T1000 (cell line): Measurements from ENCODE around the gene KLF6.

Experiments
- DNase-seq: peaks from one replicate; lab custom pipeline; 2025; ENCODE audit warnings: mixed read lengths; lab: John Stamatoyannopoulos, UW

KLF6 gene

DNA sequence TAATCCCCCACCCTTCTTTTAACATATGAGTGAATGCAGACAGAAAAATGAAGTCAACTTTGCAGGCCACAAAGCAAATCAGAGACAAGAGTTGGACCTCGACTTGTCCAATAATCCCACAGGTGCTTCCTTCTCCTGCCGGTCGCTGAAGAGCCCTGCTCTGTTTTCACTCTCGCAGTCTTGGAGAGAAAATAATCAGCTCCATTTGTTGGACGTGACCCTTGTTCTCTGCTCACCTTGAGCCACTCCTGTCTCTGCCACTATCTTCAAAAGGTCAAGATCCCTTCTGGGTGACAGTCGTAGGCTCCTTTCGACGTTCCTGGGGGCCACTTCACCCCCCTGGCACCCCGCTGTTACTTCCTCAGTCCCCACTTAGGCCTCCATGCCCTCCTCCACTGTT is 2.8 kb upstream of the KLF6 start:
- DNase-seq: no peak

DNA sequence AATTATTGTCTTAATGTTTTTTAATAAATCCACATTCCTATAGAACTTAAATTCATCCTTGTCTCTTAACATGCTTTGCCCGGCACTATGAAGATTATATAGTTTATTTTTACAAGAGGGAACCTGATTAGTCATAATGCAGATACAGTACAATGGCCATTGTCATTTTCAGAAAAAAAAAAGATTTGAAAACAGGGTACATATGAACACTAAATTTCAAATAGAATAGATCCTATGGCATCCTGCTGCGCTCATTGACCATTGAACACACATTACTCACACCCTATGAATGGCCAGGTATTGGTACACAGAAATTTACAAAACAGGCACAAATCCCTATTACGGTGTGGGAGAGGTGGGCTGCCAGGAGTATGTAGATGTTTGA is 2.0 kb upstream of the KLF6 start:
- DNase-seq: no peak

DNA sequence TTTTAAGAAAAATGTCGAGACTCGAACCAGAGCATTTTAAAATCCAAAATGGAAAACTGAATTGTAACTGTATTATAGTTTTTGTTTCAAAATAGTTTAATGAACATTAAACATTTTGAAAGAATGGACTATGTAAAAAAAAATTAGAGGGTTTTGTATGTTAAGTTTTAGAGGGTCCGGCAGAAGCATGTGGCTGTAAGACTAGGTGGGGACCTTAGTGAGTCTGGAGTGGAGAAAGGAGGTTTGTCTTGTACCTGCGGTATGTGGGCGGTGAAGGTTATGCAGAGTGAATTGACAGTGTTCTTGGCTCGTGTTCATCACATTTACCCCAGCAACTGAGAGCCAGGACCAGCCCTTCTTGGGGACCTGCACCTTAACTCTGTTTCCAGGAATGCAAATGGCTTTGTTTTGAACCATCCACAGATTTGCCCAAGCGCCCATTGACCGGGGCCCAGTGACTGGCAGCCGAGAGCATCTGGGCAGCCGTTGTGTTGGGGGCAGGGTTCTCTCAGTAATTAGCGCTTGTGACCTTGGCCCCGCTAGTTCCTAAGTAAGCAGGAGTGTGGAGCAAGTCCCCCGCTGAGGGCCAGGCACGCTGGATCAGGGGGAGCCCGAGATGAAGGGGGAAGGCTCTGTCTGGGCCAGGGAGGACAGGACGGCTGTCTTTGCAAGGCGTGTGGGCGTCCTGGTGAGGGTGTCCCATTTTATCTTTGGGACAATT is 1.4 kb upstream of the KLF6 start:
- DNase-seq: no peak

DNA sequence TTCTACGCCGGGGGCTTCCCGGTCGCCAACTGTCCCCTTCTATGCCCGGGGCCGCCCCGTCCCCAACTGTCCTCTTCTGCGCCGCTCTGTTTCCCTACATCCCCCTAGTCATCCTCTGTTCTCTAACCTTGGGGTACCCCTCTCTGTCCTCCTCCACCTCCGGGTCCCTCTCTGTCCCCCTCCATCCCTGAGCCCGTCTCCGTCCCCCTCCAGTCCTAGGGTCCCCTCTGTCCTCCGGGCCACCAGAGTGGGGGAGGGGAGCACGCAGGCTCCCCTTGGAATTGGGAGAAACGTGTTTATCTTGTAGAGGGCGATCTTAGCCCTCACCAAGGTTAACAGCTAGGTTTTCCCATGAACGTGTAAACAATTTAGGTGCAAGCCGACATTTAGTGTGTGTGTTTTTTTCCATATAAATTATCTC is 852 bp upstream of the KLF6 start:
- no peak for DNase-seq

DNA sequence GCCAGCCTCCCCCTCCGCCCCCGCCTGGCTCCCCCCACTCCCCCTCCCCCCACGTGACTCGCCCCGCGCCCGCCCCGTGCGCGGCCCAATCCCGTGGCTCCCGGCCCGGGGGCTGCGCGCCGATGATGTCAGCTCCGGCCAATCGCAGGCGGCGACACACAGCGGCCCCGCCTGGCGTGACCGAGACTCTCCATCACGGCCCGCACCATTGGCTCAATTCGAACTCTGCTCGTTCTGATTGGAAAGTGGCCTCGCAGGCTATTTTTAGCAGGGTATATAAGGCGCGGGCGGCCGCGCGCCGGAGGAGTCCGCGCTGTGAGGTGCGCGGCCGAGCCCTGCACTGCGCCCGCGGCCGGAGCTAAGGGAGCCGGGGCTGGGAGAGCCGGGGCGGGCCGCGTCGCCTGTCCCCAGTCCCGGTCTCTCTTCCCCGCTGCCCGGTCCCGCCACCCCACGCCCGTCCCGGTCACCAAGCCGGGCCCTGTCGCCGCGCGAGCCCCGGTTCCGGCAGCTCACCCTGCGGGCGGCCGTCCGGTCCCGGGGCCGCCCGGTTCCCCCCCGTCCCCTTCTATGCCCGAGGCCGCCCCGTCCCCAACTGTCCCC is 342 bp upstream of the KLF6 start:
- DNase-seq: peak; percentile 94

DNA sequence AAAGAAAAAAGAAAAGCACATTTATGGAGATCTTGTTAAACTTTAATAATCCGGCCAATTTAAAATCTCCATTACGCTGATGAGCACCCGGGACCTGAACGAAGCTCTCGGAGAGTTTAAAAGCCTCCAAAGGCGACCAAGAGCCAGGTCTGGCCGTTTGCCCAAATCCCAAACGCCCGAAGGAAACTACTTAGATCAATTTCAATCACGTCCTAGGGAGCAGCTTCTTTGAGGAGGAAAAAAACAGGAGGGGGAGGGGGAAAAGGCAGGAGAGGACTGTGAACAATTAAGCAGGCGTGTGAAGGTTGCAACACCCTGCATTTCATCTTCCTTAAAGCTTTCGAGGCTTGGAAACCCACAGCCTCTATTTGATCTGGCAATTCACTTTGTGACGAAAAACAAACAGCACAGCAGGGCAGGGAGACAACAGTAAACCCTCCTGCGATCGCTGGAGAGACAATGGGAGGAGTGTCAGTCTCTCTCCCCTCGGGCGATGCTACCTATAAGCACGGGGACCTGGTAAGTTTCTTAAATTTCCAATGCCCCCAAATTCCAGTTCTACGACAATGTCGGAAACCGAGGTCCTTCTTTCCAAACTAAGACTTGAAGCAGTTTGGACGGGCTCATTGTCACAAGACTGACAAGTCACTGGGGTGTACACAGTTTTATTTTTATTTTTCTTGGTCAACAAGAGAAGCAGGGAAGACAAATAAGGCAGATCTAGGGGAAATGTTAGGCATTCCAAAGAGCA is 1.2 kb downstream of the KLF6 start:
- no peak for DNase-seq

DNA sequence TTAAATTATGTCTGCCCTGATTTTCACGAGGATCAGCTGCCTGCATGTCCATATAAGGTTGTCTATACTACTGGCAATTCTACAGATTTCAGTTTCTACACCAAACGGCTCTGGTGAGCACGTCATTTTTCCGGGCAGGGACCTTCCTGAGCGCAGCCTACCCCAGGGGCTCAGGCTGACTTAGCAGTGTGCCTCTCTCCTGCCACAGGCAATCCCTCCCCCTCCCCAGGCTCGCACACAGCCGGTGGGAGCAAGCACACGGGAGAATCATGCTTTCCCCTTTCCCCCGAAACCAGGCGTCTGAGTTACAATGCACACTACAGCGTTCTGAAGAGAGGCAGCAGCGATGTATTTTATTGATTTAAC is 1.7 kb downstream of the KLF6 start:
- DNase-seq: no peak

DNA sequence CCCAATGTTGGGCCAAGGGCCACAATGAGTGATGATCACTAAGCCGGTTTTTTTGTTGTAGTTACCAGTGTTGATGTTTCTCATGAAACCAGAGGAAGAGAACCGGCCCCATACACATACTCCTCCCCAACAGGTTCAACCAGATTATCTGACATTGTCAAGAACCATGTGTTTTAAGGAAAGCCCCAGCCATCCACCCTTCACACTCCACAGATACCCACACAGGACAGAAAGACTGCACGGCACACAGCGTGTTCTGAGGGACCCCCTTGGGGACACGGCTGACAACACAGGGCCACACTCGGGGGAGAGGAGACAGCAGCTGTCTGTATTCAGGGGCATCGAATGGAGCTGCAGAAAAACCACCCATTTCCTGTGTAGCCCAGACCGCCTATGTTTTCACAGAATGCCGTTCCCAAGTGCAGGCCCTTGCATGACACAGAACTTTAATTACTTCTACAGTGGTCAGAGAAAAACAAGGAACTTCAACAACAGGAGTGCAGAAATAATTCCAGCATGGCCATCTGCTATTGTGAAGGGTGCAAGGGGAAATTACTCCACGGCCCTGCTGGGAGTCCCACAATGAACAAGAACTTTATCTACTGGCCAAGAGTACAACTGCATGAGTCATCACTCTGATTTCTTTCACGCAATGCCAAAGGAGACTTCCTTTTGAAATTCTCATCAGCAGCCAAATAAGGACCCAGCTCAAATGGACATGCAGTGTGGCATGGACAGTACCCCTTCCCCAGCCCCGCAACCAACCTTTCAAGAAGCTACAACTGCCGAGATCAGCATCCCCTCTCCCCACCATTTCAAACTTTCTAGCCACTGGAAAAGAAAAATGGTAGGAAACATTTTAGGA is 2.3 kb downstream of the KLF6 start:
- DNase-seq: no peak

DNA sequence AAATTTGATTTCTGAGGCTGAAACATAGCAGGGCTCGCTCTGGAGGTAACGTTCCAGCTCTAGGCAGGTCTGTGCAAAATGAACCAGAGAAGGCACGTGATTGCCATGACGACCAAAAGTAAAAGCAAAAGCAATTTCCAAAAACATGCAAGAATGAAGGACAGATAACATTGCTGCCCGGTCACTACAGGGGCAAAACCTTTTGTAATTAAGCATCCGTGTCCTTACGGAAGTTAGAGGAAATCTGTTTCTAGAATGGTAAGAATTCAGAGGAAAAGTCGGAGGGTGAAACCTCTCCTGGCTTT is 2.9 kb downstream of the KLF6 start:
- DNase-seq: no peak

DNA sequence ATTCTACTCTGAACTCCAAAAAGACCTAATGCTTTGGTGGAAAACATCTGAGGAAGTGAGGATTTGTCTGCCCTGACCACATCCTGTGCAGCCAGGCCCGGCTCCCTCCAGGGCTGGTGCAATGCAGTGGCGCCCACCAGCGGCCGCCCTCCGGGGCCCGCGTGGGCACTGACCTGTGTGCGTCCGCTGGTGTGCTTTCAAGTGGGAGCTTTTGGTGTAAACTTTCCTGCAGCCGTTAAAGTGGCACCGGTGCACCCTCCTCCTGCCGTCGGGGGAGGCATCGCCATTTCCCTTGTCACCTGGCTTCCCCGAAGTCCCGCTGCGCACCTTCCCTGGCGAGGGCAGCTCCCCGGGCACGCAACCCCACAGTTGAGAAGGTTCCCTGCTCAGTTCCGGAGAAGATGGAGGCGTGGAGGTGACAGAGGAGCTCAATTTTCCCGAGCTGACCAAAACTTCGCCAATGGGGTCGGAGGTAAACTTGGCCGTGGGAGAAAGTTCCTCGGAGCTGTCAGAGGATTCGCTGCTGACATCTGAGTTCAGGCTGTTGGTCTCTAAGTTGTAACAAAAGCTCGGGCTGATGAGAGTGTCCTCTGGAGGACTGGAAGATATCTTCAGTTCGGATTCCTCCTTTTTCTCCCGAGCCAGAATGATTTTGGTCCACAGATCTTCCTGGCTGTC is 3.4 kb downstream of the KLF6 start:
- DNase-seq: no peak

DNA sequence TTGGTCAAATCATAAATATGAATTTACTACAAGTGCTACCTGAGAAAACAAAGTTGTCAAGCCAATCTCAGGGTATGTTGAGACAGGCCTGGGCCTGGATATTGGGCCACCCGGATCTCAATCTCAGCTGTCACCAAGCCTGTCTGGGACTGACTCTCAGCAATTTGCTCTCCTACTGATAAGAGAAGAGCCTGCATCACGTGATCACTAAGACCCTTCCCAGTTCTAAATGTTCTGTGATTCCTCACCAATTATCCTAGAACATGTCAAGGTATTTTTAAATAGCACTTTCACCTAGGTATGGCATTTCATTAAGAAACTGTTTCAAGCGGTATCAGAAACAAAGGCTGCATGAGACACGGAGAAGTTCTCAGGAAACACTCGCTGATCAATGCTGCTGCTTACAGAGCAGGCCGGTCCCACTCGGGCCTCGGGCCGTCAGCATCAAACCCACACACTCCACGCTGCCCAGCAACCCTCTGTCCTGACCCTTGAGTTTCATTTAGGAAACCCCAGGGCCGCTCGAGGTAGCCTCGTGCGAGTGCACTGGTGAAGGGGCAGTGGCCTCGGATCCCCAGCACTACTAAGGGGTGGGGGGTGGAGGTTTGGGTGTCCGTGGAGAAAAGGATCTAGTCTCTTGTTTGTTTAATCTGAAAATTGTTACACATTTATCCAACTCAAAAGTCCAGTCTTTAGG is 4.1 kb downstream of the KLF6 start:
- no peak for DNase-seq

DNA sequence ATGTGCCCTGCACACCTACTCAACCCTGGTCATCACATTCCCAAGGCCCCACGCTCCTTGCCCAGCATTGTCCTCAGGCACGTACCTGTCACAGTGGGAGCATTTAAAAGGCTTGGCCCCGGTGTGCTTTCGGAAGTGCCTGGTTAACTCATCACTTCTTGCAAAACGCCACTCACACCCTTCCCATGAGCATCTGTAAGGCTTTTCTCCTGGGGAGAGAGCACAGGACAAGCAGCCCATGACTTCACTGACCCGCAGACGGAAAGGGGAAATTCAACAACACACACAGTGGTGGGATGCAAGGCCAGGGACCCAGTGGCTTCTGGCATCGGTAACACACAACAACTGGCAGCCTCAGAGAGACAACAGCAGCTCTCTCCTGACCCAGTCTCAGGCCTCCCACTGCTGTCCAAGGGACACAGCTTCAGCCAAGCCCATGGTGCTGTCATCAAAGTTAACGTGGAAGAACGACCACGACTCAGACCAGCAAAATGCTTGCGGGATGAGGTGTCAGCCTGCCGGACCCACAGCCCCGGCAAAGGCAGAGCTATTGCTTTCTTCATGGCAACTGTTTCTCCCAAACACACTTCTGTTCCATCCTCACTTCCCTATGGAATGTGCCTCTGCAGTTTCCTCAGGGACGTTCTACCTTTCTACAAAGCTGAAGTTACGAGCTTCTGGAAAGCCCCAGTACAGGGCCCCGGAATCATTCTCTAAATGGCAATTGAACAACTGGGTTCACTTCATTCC is 4.8 kb downstream of the KLF6 start:
- DNase-seq: no peak

DNA sequence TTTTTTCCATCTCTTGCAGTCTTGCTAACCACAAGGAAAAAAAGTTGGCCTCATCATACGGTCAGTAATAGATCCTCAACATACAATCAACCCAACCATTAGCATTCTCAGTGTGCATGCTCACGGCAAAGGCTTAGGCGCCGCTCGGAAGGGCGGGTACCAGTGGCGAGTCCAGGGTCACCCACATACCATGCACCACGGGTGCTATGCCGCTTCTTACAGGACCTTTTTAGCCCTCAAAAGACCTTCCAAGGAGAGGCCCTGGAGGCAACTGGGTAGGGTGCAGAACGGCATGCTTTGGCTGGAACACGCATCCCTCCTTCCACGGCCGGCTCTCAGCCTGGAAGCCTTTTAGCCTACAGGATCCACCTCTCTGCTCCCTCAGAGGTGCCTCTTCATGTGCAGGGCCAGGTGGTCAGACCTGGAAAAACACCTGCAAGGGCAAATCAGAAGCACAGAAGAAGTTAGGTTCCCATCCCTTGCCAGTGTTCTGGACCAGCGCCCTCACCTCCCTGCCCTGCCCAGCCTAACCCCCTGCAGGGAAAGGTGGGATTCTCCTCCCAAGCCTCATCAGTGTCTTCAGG is 5.8 kb downstream of the KLF6 start:
- DNase-seq: no peak

DNA sequence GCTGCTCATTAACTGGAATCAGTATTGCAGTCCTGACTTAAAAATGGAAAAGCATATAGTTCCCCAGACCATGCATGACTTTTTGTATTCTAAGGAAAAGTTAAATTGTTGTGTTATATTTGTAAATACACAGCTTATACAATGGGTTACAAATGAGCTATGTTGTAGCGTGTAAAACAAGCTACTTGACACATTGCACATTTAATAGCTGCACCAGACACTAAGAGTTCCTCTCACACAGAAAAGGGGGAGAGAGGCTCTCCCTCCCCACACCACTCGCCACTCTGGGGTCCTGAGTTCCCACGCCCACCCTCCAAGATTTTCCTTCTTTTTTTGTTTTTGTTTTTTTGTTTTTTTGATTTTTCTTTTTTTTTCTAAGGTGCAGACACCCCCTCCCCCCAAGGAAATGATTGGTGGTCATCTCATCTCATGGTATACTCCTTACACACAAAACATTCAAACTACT is 6.3 kb downstream of the KLF6 start:
- no peak for DNase-seq

DNA sequence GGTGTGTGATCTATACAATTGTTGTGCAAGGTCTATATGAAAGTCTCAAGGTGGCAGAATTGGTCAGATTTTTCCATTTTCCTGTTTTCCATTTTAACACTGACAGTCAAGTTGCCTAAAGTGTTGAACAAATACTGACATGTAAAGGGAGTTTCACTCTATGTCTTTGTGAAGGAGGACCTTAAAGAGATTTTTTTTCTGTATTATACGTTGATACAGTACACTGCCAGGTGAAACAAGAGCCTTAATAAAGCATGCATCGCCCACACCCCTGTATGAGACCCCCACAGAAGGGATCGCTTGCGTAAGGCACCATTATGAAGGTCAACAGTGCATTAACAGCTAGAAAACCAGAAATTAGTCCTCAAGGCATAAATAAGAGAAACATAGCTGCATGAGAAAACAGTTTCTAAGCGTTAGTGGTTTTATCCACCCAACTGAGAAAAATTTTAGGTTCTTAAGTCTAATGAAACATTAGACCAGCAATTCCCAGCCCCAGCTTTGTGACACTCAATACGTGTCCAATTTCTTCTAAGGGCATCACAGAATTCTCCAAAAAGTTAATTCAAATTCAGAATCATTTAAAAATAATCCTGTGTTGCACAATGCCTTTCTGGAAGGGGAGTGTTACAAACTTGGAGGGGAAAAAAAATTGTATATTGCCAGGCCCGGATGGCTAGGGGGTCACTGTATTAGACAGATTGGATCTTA is 6.9 kb downstream of the KLF6 start:
- DNase-seq: no peak

DNA sequence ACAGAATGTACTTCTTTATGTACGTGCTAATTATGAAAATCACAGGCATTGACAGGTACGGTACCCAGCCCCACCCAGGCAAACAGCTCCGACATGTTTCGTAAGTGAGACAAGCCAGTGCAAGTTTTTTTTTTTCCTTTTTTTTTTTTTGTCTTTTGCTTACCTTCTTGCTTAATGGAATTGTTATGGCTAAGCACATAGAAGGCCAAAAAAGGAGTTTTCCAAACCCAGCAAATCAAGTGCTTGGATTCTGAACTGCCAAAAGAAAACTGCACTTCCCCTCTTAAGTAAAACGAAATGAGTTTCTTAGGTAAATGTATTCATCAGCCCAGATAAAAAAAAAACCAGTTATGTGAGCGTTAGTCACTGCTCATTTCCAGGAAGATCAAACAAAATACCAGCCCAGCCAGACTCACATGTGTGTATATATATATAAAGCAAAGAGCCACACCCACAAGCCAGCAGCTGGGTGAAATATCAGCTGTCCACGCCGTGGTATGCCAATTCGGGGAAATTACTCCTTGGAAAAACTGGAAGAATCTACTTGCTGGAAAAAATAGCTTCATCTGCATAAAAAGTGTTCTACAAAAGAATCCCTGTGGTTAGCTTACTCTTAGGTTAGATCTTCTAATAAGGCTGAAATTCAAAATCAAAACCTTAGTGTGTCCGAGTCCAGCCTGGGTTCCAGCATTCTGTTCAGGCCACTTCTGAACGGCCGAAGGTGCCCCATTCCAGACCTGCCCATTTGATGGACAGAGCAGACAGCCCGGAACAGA is 8.0 kb downstream of the KLF6 start:
- DNase-seq: no peak

DNA sequence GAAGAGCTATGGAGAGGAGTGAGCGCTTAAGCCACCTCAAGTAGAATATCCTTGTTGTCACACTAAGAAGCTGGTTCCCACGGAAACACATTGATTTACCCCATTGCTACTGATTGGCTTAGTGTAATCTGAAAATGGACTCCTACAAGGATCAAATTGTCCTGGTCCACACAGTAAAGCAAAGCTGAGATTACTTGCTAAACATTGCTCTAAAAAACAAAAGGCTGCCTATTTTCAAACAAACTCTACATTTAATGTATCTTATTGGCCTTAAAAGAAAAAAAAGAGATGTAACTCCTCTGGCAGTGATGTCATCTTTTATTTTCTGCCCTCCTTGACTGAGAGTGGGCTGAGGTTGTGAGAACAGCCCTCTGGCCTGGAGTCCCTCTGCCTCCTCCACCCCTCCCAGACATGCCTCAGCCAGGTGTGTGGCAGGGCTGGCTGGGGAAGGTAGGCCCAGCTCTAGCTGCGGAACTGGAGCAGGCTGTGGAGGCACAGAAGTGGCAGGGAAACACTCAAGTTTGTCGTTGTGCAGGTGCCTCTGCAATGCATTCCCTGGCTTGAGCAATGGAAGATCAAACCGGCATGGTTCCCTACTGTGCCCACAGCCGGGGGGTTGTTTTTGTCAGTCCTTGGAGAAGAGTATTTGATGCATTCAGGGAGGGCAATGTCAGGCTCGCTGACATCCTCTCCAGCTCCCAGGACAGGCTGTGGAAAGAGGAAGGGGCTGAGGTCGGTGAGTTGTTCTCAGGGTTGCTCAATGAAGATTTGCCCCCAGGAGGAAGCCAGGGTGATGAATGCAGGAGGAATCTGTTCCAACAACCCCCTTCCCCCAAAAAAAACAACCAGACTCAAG is 9.1 kb downstream of the KLF6 start:
- DNase-seq: no peak
